ENCODE data around the gene PHLDB1.
A peak's percentile ranks its signal among the peaks of the same experiment; 100 is the strongest.

PHLDB1 gene

DNA sequence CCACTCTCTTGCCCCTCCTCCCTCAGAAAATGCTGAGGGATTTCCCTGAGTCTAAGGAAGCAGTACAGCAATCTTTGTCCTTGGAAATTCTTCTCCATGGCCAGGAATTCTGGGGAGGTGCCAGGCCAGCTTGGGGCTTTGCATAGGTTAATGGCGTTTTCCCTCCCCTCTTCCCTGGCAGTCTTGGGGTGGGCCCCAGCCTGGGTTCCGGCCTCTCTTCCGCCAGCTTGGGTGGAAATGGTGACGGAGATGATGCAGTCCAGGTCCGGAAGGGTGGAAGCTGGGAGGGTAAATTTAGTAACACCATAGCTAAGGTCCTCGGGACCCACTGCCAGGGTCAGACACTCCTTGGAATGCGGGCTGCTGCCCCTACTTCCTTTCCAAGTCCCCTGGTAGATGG is 5.0 kb downstream of the PHLDB1 start:
- Mint-ChIP-seq H3K36me3 (no peaks in the 10 kb centered on the region), H3K27me3 (no peaks in the 10 kb centered on the region), H3K4me3 (no peak overlapping the region), H3K9me3 (ENCODE audit: low read depth) (no peaks in the 10 kb centered on the region), H3K4me1 (ENCODE audit: low read depth) (peaks cover 17% of the 10 kb centered on the region), H3K27ac (no peak overlapping the region)

DNA sequence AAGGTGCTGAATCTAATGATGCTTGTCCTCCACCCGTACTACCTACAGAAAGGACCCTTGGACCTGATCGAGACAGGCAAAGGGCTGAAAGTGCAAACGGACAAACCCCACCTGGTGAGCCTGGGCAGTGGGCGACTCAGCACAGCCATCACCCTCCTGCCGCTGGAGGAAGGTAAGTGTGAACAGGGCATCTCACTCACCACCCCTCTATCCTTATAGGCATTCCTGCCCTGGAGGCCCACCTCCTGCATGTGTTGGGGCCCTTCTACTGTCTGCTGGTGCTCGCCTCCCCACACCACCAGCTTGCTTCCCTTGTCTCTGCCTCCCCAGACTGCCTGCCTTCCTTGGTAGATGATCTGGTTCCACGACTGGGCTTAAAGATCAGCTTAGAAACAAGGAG is 7.1 kb downstream of the PHLDB1 start:
- Mint-ChIP-seq H3K9me3 (ENCODE audit: low read depth) (no peaks in the 10 kb centered on the region), H3K36me3 (no peaks in the 10 kb centered on the region), H3K4me3 (no peak overlapping the region), H3K4me1 (ENCODE audit: low read depth) (peaks cover 7% of the 10 kb centered on the region), H3K27me3 (peaks cover 3% of the 10 kb centered on the region), H3K27ac (no peak overlapping the region)

GRCh38 chr11:118615282-118615975 is 8.0 kb downstream of the PHLDB1 start:
- no peaks in the 10 kb centered on the region for H3K9me3 Mint-ChIP-seq (ENCODE audit: low read depth)
- no peak overlapping the region for H3K4me3 Mint-ChIP-seq
- H3K27me3 Mint-ChIP-seq, result peaks cover 6% of the 10 kb centered on the region
- peaks cover 8% of the 10 kb centered on the region for H3K4me1 Mint-ChIP-seq (ENCODE audit: low read depth)
- peaks cover 3% of the 10 kb centered on the region for H3K36me3 Mint-ChIP-seq
- H3K27ac Mint-ChIP-seq, result no peak overlapping the region

DNA sequence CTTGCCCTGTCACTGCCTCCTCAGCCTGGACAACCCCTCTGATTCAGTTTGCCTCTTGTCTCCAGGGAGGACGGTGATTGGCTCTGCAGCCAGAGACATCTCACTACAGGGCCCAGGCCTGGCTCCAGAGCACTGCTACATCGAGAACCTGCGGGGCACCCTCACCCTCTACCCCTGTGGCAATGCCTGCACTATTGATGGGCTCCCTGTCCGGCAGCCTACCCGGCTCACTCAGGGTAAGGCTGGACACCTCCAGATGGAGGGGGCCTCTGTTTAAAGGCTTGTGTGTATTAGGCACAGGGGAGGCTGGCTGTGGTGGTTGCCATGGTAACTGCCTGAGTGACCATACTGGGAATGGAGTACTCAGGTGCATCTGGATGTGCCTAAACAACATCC is 8.6 kb downstream of the PHLDB1 start:
- Mint-ChIP-seq H3K27me3 (peaks cover 6% of the 10 kb centered on the region), H3K9me3 (ENCODE audit: low read depth) (no peaks in the 10 kb centered on the region), H3K27ac (no peak overlapping the region), H3K36me3 (peaks cover 3% of the 10 kb centered on the region), H3K4me3 (no peak overlapping the region), H3K4me1 (ENCODE audit: low read depth) (peaks cover 11% of the 10 kb centered on the region)

DNA sequence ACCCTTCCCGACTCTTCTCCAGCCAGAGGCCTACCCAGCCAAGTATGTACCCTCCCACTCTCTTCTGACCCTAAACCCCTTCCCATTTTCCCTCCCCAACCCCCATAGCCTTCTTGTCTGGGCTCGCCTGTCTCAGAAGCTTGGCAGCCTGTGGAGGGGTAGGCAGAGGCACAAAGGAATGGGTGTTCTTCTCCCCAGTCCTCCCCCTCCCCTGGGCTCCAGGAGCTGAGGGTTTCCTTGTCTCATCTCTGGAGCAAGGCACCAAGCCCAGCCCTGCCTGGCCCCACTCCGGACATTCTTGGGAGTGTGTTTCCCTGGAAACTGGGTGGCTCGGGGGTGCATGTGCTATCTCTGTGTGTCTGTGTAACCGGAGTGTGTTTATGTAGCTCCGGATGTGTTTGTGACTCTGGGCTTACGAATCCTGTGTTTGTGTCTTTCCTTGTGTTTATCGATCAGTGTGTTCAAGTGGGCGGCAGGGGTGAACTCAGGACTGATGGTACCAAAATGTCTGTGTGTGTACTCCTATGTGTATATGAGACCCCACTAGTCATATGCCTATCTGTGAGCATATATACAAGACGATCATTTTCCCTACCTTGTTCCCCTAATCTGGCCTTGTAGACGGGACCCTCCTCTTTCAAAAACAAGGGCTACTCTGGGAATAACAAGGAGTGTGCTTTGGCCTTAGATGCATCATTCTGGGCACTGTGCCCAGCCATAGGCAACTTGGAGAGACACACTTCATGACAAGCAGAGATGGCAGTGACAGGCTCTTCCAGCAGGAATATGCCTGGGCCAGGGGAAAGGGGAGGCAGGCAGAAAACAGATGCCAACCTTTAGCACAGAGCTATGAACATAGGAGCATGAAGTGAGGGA is 10.9 kb downstream of the PHLDB1 start:
- Mint-ChIP-seq H3K36me3 (peaks cover 3% of the 10 kb centered on the region), H3K9me3 (ENCODE audit: low read depth) (no peaks in the 10 kb centered on the region), H3K4me3 (no peak overlapping the region), H3K27ac (no peak overlapping the region), H3K27me3 (peaks cover 6% of the 10 kb centered on the region), H3K4me1 (ENCODE audit: low read depth) (peaks cover 9% of the 10 kb centered on the region)

DNA sequence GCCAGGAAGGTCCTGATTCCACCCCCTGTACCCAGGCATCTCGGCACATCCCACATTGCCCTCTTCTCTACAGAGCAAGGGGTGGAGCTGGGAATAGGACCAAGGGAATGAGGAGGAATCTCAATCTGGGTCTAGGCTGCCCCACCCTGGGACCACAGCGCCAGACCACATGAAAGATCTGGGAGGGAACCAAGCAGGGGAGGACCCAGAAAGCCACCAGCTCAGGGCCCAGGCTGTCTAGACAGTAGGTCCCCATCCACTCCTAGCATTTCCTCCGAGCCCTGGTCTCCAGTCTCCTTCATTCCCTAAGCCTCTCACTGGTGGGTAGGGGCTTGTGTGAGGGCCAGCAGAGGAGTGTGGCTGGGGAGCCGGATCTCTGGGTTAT is 11.6 kb downstream of the PHLDB1 start:
- no peak overlapping the region for H3K4me3 Mint-ChIP-seq
- H3K9me3 Mint-ChIP-seq (ENCODE audit: low read depth), result no peaks in the 10 kb centered on the region
- no peak overlapping the region for H3K27ac Mint-ChIP-seq
- H3K36me3 Mint-ChIP-seq, result peaks cover 3% of the 10 kb centered on the region
- H3K4me1 Mint-ChIP-seq (ENCODE audit: low read depth), result peaks cover 9% of the 10 kb centered on the region
- peaks cover 6% of the 10 kb centered on the region for H3K27me3 Mint-ChIP-seq

DNA sequence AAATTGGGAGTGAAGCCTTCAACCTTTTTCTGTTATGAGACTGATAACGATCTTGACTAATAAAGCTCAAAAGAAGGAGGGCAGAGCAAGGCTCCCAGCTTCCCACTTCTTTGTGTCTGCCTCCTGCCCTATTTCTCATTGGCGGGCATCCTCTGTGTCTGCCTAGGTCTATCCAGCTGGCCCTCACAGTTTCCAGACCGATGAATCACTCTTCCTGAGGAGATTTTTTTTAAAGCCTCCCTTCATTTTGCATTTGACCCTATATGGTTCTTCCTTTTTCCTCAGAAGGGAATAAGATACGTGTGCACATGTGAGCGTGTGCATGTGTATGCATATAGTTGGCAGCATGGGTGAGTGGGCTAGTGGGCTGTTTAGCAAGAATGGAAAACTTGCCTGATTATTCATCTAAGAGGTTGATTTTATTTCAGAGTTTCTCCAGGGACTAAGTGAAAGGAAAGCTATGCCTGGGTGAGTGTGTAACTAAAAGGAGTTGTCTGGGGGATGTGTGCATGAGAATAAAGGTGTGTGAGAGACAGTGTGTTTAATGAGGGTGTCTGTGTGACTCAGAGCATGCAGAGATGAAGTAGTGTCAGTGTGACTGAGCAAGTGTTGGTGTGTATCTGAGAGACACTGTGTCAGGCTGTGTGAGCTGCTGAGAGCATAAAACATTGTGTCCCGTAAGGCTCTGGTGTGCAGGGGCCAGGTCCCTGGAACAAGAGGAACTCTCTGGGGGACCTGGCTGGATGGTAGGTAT is 12.2 kb downstream of the PHLDB1 start:
- peaks cover 3% of the 10 kb centered on the region for H3K36me3 Mint-ChIP-seq
- H3K27me3 Mint-ChIP-seq, result peaks cover 6% of the 10 kb centered on the region
- H3K4me1 Mint-ChIP-seq (ENCODE audit: low read depth), result peaks cover 9% of the 10 kb centered on the region
- H3K4me3 Mint-ChIP-seq, result no peak overlapping the region
- peak overlapping the region; percentile 0 for H3K27ac Mint-ChIP-seq
- H3K9me3 Mint-ChIP-seq (ENCODE audit: low read depth), result no peaks in the 10 kb centered on the region

- peak overlapping the region; percentile 73 for H3K4me3 Mint-ChIP-seq
- peaks cover 9% of the 10 kb centered on the region for H3K4me1 Mint-ChIP-seq (ENCODE audit: low read depth)
- H3K27me3 Mint-ChIP-seq, result peaks cover 6% of the 10 kb centered on the region
- no peaks in the 10 kb centered on the region for H3K9me3 Mint-ChIP-seq (ENCODE audit: low read depth)
- no peak overlapping the region for H3K27ac Mint-ChIP-seq
- H3K36me3 Mint-ChIP-seq, result peaks cover 3% of the 10 kb centered on the region
Measured at GRCh38 chr11:118620529-118621070, 13.2 kb downstream of the PHLDB1 start.

GRCh38 chr11:118621071-118621783 is 13.8 kb downstream of the PHLDB1 start:
- peaks cover 3% of the 10 kb centered on the region for H3K36me3 Mint-ChIP-seq
- H3K27me3 Mint-ChIP-seq, result peaks cover 6% of the 10 kb centered on the region
- no peak overlapping the region for H3K27ac Mint-ChIP-seq
- H3K4me1 Mint-ChIP-seq (ENCODE audit: low read depth), result peaks cover 9% of the 10 kb centered on the region
- H3K4me3 Mint-ChIP-seq, result peak overlapping the region; percentile 73
- no peaks in the 10 kb centered on the region for H3K9me3 Mint-ChIP-seq (ENCODE audit: low read depth)

- Mint-ChIP-seq H3K4me1 (ENCODE audit: low read depth) (peaks cover 9% of the 10 kb centered on the region), H3K27ac (no peak overlapping the region), H3K4me3 (peak overlapping the region; percentile 46), H3K36me3 (peaks cover 3% of the 10 kb centered on the region), H3K9me3 (ENCODE audit: low read depth) (no peaks in the 10 kb centered on the region), H3K27me3 (peaks cover 6% of the 10 kb centered on the region)
Measured at GRCh38 chr11:118621784-118622375, 14.5 kb downstream of the PHLDB1 start.

DNA sequence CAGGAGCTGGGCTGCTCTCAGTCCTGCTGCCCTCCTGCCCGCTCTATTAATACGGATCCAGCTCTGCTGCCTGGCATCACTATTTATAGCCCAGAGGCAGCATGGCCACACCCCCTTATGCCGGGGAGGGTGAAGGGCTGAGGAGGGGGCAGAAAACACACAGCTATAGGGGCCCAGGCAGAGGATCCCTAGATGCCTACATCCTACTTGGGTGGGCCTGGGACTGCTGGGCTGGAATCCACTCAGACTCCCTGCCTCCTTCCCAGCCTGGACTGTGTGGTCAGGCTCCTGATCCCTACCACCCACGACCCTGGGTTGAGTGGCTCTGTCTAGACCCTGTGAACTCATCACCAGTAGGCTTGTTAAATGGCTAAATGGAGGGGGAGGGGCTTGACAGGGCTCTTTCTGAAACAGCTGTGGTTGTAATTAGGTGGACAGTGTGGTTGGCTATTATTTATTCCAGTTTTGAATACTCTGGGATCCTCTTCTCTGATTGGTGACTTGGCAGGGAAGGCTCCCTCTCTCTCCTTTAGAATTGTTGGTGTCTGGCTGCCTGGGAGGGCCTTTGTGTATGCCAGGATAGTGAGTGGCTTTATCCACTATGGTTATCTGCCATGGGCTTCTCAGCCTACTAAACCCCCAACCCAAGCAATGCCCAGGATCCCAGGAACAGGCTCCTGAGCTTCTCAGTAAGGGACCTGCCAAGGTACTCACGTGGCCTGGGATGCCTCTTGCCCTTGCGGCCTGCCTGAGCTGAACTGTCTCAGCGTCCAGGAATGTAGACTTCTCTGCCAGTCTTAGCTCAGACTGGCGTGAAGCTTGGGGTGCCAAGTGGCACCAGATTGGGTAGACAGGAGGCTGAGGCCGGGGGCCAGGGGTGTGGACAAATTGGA is 15.2 kb downstream of the PHLDB1 start:
- Mint-ChIP-seq H3K4me3 (no peak overlapping the region), H3K9me3 (ENCODE audit: low read depth) (no peaks in the 10 kb centered on the region), H3K36me3 (peaks cover 3% of the 10 kb centered on the region), H3K27ac (no peak overlapping the region), H3K27me3 (peaks cover 6% of the 10 kb centered on the region), H3K4me1 (ENCODE audit: low read depth) (peaks cover 9% of the 10 kb centered on the region)

DNA sequence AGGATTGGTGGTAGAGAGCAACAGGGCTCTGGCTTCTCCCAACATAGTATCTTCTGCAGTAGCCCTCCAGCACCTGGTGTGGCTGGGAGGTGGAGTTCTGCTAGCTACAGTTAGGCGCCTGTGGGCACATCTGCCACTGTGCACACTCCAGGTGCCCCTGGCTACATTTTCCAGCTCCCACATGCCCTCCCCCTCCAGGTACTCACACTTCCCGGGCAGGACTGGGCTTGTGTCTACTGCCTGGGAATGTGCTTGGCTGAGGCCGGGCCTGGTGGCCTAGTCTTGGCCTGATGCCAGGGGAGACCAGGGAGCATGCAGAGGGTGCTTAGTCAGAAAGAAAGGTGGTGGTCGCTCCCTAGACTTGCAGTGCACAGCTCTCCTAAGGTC is 15.8 kb downstream of the PHLDB1 start:
- no peak overlapping the region for H3K4me3 Mint-ChIP-seq
- no peaks in the 10 kb centered on the region for H3K9me3 Mint-ChIP-seq (ENCODE audit: low read depth)
- H3K27me3 Mint-ChIP-seq, result peaks cover 6% of the 10 kb centered on the region
- H3K36me3 Mint-ChIP-seq, result peaks cover 3% of the 10 kb centered on the region
- no peak overlapping the region for H3K27ac Mint-ChIP-seq
- H3K4me1 Mint-ChIP-seq (ENCODE audit: low read depth), result peaks cover 9% of the 10 kb centered on the region

DNA sequence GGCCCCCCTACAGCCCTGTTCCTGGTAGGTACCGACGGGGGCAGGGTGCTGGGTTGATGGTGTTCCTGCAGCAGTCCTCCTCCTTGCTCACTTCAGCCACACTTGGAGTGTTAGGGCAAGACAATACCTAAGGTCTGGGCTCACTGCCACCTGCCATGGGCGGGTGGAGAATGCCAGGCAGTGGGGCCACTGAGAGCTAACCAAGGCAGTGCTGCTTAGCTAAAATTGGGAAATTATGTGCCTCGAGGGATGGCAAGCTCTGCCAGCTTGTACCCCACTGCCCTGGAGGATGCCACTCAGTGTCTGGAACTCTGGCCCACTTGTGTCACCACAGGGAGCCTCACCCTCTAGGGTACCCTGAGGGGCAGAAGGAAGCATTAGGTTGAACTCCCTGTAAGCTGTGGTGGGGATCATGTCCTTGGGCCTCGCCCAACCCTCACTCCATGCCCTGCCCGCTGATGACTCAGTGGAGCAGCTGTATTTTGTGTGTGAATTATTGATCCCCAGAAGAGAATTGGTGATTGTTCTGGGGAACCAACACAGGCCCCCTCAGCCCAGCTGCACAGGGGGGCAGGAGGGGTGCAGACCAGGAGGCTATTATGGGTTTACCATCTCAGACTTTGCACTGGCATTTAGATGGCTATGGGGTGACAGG is 17.7 kb downstream of the PHLDB1 start:
- Mint-ChIP-seq H3K27ac (no peak overlapping the region), H3K27me3 (no peaks in the 10 kb centered on the region), H3K36me3 (no peaks in the 10 kb centered on the region), H3K9me3 (ENCODE audit: low read depth) (no peaks in the 10 kb centered on the region), H3K4me1 (ENCODE audit: low read depth) (peaks cover 5% of the 10 kb centered on the region), H3K4me3 (no peak overlapping the region)

Data from activated naive CD8-positive, alpha-beta T cell (primary cell).